Heart right ventricle (tissue), 16 donors: ENCODE measurements around the gene PARD3. TPM values are rescaled to one million over a fixed set of nuclear protein-coding genes. Genes with fewer than 3 reads are reported as not detected.
A peak's percentile ranks its signal among the peaks of the same experiment; 100 is the strongest.

Source experiments
- ATAC-seq, 8 donors: fragments of 200-7000 bp; cut with Tn5 transposase; one replicate each; pipeline ENCODE4 v1.9.1; 2020; ENCODE audit warnings: mild to moderate bottlenecking in 8 of 8, moderate library complexity in 8 of 8, moderate number of reproducible peaks in 1 of 8
- DNase-seq, 2 donors: peaks; one replicate each; pipeline ENCODE4 v3.0.0-alpha.2; 2020
- H3K27ac ChIP-seq, 10 donors: fragments of 200-600 bp; sonication (generic) in 2 of 10; one replicate each; pipeline versions ENCODE4 v1.5.0 to v1.8.0; 2020 to 2022; ENCODE audit warnings: mild to moderate bottlenecking in 3 of 10
- H3K27me3 ChIP-seq, 7 donors: fragments of 200-600 bp; one replicate each; pipeline ENCODE4 v1.8.0; 2021 to 2022; ENCODE audit warnings: mild to moderate bottlenecking in 2 of 7
- H3K36me3 ChIP-seq, 9 donors: fragments of 200-600 bp; sonication (generic) in 1 of 9; one replicate each; pipeline versions ENCODE4 v1.5.0 to v1.8.0; 2020 to 2022; ENCODE audit warnings: mild to moderate bottlenecking in 2 of 9
- H3K4me1 ChIP-seq, 9 donors: fragments of 200-600 bp; sonication (generic) in 1 of 9; one replicate each; pipeline versions ENCODE4 v1.5.0 to v1.8.0; 2020 to 2022; ENCODE audit warnings: mild to moderate bottlenecking in 4 of 9
- H3K4me3 ChIP-seq, 10 donors: fragments of 200-600 bp; sonication (generic) in 2 of 10; one replicate each; pipeline versions ENCODE4 v1.5.0 to v1.8.0; 2020 to 2022; ENCODE audit warnings: mild to moderate bottlenecking in 7 of 10, moderate library complexity in 2 of 10
- H3K9me3 ChIP-seq, 11 donors: fragments of 200-600 bp in 10 of 11; sonication (generic) in 2 of 11; one replicate each; pipeline versions ENCODE4 v1.5.0 to v1.8.0; 2013 to 2022; ENCODE audit warnings: mild to moderate bottlenecking in 2 of 11, control low read depth in 1 of 11, moderate library complexity in 1 of 11
- WGBS, 2 donors: extraction: QIAGEN DNeasy Blood & Tissue Kit; methylation state at CpG; one replicate each; pipeline ENCODE4 v1.1.7; 2013; ENCODE audit warnings: inconsistent platforms in 1 of 2; 5-methylcytosine and 5-hydroxymethylcytosine counted together
- intact Hi-C, 10 donors: fragments of 100-400 bp; cut with DNase I; formaldehyde crosslinking; loops; one replicate each; pipeline versions ENCODE4 v1.11.1 to v1.14.2; 2022
- polyA plus RNA-seq, 2 donors: library from polyadenylated mRNA; stranded (reverse); fragments of 200-250 nt; gene quantifications; one replicate each; pipeline ENCODE4 v1.2.3, GENCODE V29; 2013
- total RNA-seq, 10 donors: library from RNA; stranded (reverse); fragmentation: NEBNext Ultra II Directional in 3 of 10; extraction: Animal tissue kit (Norgen Biotek cat#: 25700) in 3 of 10; gene quantifications; one replicate each; pipeline versions ENCODE4 v1.2.1 to v1.2.4, GENCODE V29; 2021 to 2023
- TF ChIP-seq, protein P1 (sequence below), 9 donors: fragments of 200-600 bp; sonication (generic) in 2 of 9; IDR thresholded peaks; one replicate each; pipeline versions ENCODE4 v1.5.0 to v1.8.0; 2021 to 2022; ENCODE audit warnings: antibody characterized with exemption in 9 of 9, mild to moderate bottlenecking in 5 of 9, moderate library complexity in 1 of 9
- donor health status: Arrhythmogenic right ventricular cardiomyopathy.
- donor health status: ischemic (EF 13 %, LVEDD 7.1; RV severe dilation, severe dysfunction).
- donor health status: healthy with polysubstance abuse.
- donor health status: DM: no; HTN: yes; CAD: no.
- donor health status: DM: no; HTN: no; CAD: no.
- donor health status: ischemic (EF 25% LVEDD 6.9; RV normal size, moderate dysfunction).
- donor health status: ischemic (EF 25% LVEDD 5.7; RV mildly dilated, moderate dysfunction).
- donor health status: healthy.
- donor health status: DM: yes; HTN: yes; CAD: no.
- donor health status: Ischemic cardiomyopathy.
- donor health status: ischemic (EF 35%, LVEDD 5.7; RV mildly dilated, moderate dysfunction).
- donor health status: nonischemic (EF 11% LVEDD 7.7; RV severe dilation, severe dysfunction).
- donor health status: DM: yes; HTN: yes; CAD: no.
- donor health status: PGD.
- donor health status: ischemic (EF 29% LVEDD 5.4; RV normal size, mild dysfunction).
- donor health status: nonischemic (EF 23%, LVEDD 6.1; RV moderate dilation, normal function).

PARD3 gene
- total and polyA plus RNA-seq, 12 donors: 19.7 to 41.8 (median 34.2) TPM

DNA sequence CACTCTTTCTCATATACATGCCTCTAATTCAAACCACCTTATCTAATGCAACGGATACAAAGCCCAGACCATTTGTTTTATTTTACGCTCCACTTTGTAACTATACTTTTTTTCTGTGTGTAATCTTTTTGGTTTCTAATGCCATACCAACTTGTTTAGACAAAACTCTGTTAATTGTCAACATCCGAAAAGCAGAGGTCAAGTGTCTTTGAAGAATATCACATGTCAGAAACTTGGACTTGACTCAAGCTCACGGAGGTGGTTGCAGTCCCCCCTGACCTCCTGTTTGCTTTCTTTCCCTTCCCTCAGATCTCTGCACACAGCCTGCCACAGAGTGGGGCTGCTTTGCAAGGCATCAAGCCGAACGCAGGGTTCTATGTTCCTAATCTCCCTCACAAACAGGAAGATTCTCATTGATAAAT is 698.9 kb downstream of the PARD3 start:
- intact Hi-C loops: loop anchor here in 1 of 10 donors (5.0 kb wide), 1 partner anchor 779 kb away; no protein-coding TSS in a partner anchor
- H3K4me3 ChIP-seq: peak overlapping the region in 7 of 10 donors; percentile 2 to 41 (median 33)
- no peak for DNase-seq

DNA sequence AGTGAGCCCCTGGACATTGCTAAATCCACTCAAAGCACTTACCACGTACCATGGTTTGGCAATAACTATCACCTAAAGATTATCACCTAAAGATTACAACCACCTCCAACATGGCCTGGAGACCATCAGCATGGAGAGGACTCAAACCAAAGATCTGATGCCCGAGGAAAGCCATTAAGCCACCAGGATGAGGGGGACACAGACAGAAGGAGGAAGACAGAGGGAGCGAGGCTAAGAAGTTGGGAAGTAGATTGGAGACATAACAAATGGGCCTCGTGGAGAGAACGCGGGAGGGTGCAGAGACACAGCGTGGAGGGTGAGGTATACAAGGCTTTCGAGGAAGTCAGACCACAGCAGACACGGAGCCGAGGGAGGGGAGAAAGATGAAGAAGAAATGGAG is 700.2 kb downstream of the PARD3 start:
- H3K27me3 ChIP-seq: no peaks in the 10 kb centered on the region
- 86 to 92% methylated on average over 10 of the region's 10 CpGs for WGBS, 2 donors
- intact Hi-C loops: loop anchor here in 1 of 10 donors (5.0 kb wide), 1 partner anchor 778 kb away; no protein-coding TSS in a partner anchor
- no peak overlapping the region for H3K4me3 ChIP-seq
- H3K4me1 ChIP-seq: peaks cover 0 to 15% (median 11%) of the 10 kb centered on the region in 9 donors
- ATAC-seq (no peak), DNase-seq (no peak)
- H3K36me3 ChIP-seq: peaks cover 0 to 12% (median 0%) of the 10 kb centered on the region in 9 donors
- no peak overlapping the region for H3K27ac ChIP-seq
- no peaks in the 10 kb centered on the region for H3K9me3 ChIP-seq
- TF ChIP-seq, protein P1, sequence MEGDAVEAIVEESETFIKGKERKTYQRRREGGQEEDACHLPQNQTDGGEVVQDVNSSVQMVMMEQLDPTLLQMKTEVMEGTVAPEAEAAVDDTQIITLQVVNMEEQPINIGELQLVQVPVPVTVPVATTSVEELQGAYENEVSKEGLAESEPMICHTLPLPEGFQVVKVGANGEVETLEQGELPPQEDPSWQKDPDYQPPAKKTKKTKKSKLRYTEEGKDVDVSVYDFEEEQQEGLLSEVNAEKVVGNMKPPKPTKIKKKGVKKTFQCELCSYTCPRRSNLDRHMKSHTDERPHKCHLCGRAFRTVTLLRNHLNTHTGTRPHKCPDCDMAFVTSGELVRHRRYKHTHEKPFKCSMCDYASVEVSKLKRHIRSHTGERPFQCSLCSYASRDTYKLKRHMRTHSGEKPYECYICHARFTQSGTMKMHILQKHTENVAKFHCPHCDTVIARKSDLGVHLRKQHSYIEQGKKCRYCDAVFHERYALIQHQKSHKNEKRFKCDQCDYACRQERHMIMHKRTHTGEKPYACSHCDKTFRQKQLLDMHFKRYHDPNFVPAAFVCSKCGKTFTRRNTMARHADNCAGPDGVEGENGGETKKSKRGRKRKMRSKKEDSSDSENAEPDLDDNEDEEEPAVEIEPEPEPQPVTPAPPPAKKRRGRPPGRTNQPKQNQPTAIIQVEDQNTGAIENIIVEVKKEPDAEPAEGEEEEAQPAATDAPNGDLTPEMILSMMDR (IDR thresholded peaks at IDR 0.05): no peak

More for the DNA sequence above, 698.9 kb downstream of the PARD3 start:
- ATAC-seq: peak in 6 of 8 donors; percentile 29 to 72 (median 52)
- Histone ChIP-seq H3K4me1 (peaks cover 0 to 15% (median 11%) of the 10 kb centered on the region in 9 donors), H3K27me3 (no peaks in the 10 kb centered on the region), H3K27ac (peak overlapping the region in 1 of 10 donors; percentile 9), H3K36me3 (peaks cover 0 to 1% (median 0%) of the 10 kb centered on the region in 9 donors), H3K9me3 (no peaks in the 10 kb centered on the region)
- TF ChIP-seq, protein P1 (IDR thresholded peaks at IDR 0.05): peak in 1 of 9 donors; percentile 38
- WGBS, 2 donors: 20 to 42% methylated on average over 6 of the region's 6 CpGs

DNA sequence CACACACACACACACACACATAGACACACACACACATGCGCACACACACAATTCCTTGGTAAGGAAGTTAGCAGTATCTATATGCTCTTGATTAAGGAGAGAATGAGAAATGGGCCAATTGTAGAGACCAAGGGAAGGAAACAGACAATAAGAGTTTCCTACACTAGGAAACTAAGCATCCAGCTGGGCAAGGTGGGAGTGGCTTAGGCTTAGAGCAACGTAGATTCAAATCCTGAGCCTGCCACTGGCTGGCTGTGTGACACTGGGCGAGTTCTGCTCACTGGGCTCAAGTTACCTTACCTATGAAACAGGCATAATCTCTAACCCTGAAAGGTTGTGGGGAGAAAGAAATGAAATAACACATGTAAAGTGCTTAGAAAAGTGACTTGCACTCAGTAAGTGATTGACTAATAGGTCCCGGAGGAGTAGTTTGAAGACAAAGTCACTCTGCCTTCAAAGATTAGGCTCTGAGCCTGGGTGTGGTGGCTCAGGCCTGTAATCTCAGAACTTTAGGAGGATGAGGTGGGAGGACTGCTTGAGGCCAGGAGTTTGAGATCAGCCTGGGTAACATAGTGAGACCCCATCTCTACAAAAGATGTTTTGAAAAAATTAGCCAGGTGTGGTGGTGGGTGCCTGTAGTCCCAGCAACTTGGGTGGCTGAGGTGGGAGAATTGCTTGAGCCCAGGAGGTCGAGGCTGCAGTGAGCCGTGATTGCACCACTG is 701.4 kb downstream of the PARD3 start:
- WGBS, 2 donors: 86 to 90% methylated on average over 6 of the region's 6 CpGs

DNA sequence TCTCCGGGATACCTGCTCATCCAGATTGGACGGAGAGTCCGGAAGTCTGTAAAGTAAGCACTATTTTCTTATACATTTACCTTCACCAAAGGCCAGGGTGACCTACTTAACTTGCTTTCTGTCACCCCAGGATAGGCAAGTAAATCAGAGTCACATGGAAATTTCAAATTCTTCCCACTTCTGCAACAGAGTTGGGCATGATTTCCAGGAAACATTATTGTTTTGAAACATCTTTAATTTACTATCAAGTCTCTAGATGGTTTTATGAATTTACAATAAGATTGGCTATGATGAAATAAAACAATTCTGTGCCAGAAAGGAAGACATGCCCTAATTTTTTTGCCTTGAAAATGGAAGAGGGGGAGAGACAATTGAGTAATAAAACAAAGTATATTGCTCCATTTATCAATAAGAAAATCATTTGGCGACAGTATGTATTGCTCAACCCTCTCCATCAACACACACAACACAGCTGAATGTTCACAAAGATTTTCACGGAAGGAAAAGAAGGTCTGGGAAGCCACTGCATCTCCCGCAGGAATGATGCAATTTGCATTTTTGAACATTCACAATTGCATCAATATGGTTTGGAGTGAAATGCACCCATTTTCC is 702.8 kb downstream of the PARD3 start:
- no peak for DNase-seq
- Histone ChIP-seq H3K27me3 (no peaks in the 10 kb centered on the region), H3K9me3 (no peaks in the 10 kb centered on the region), H3K4me1 (peaks cover 0 to 14% (median 10%) of the 10 kb centered on the region in 9 donors), H3K36me3 (peaks cover 0 to 12% (median 0%) of the 10 kb centered on the region in 9 donors), H3K4me3 (no peak overlapping the region), H3K27ac (no peak overlapping the region)
- TF ChIP-seq, protein P1 (IDR thresholded peaks at IDR 0.05): no peak
- WGBS, 2 donors: 79 to 86% methylated on average over 6 of the region's 6 CpGs
- intact Hi-C loops: no loop called here
- ATAC-seq: no peak

More for the DNA sequence above, 701.4 kb downstream of the PARD3 start:
- Histone ChIP-seq H3K9me3 (no peaks in the 10 kb centered on the region), H3K27me3 (no peaks in the 10 kb centered on the region), H3K4me3 (no peak overlapping the region), H3K36me3 (peaks cover 0 to 12% (median 0%) of the 10 kb centered on the region in 9 donors), H3K27ac (no peak overlapping the region), H3K4me1 (peaks cover 0 to 15% (median 11%) of the 10 kb centered on the region in 9 donors)
- intact Hi-C loops: no loop called here
- TF ChIP-seq, protein P1 (IDR thresholded peaks at IDR 0.05): no peak
- DNase-seq: no peak
- ATAC-seq: no peak
